GM12878 (cell line): ENCODE results near the gene HLX. TPM values are rescaled to one million over a fixed set of nuclear protein-coding genes. Genes with fewer than 3 reads are reported as not detected.

Experiments
- ATAC-seq: fragments of 200-7000 bp; cut with Tn5 transposase; 3 replicates; pipeline ENCODE4 v1.9.1; 2020; ENCODE audit warnings: mild to moderate bottlenecking, moderate library complexity
- BruUV-seq: library from RNA; stranded (reverse); fragments of 400-500 nt; replicated peaks from 2 replicates; lab custom pipeline; 2021; lab: Mats Ljungman, UMichigan
- CTCF ChIA-PET: fragments of 300-600 bp; sonication (Branson Sonifier 250); formaldehyde crosslinking; extraction: SDS; loops from one replicate; lab custom pipeline; 2021; ENCODE audit warnings: inconsistent platforms; lab: Yijun Ruan, JAX
- POLR2A ChIA-PET: fragments of 350-600 bp; formaldehyde crosslinking; extraction: SDS; loops from one replicate; lab custom pipeline; 2021; ENCODE audit warnings: inconsistent platforms; lab: Charles Lee
- RAD21 ChIA-PET: fragments of 300-600 bp; sonication (Branson Sonifier 250); formaldehyde crosslinking; loops from one replicate; lab custom pipeline; 2023; ENCODE audit warnings: antibody characterized with exemption; ENCODE audit not compliant: unreplicated experiment; lab: Charles Lee
- SMC1A ChIA-PET: fragments of 300-600 bp; sonication (Branson Sonifier 250); formaldehyde crosslinking; loops from one replicate; lab custom pipeline; 2023; ENCODE audit not compliant: unreplicated experiment, uncharacterized antibody; lab: Charles Lee
- DNase-seq: peaks from one replicate; pipeline ENCODE4 v3.0.0-alpha.2; 2011; ENCODE audit warnings: low read depth, low spot score
- FAIRE-seq: peaks from 3 replicates; lab custom pipeline; 2011; peaks lifted over from hg19 to GRCh38; lab: Jason Lieb, UNC
- H2AFZ ChIP-seq: 2 replicates; pipeline ENCODE4 v1.6.0; 2011; ENCODE audit warnings: low read depth, low read length, control low read depth; ENCODE audit not compliant: control insufficient read depth
- H3K27ac ChIP-seq: 2 replicates; pipeline ENCODE4 v1.5.1; 2011; ENCODE audit warnings: control low read depth; ENCODE audit not compliant: control insufficient read depth, insufficient read depth
- H3K27me3 ChIP-seq, 2 experiments: replicated peaks in 1 of 2; 2 replicates each; pipeline versions ENCODE4 v1.6.0 to v1.6.1; 2011; ENCODE audit warnings: low read length in 1 of 2; ENCODE audit not compliant: control insufficient read depth in 2 of 2, insufficient read depth in 2 of 2
- H3K36me3 ChIP-seq, 2 experiments: 2 replicates each; pipeline ENCODE4 v1.5.1; 2011; ENCODE audit warnings: low read length in 1 of 2; ENCODE audit not compliant: control insufficient read depth in 2 of 2, insufficient read depth in 2 of 2
- H3K4me1 ChIP-seq: 2 replicates; pipeline ENCODE4 v1.6.1; 2011; ENCODE audit warnings: mild to moderate bottlenecking, low read length, moderate library complexity, mixed read lengths; ENCODE audit not compliant: control insufficient read depth, insufficient read depth
- H3K4me2 ChIP-seq: 2 replicates; pipeline ENCODE4 v1.6.0; 2011; ENCODE audit warnings: control low read depth; ENCODE audit not compliant: control insufficient read depth, insufficient read depth
- H3K4me3 ChIP-seq: fragments of 200-600 bp; sonication (generic); 2 replicates; pipeline ENCODE4 v1.5.1; 2016
- H3K79me2 ChIP-seq: 2 replicates; pipeline ENCODE4 v1.6.0; 2011; ENCODE audit warnings: low read length; ENCODE audit not compliant: control insufficient read depth, insufficient read depth
- H3K9ac ChIP-seq: 2 replicates; pipeline ENCODE4 v1.8.0; 2011; ENCODE audit warnings: low read length, control low read depth, mixed read lengths; ENCODE audit not compliant: control insufficient read depth, insufficient read depth
- H3K9me3 ChIP-seq: replicated peaks from 3 replicates; pipeline ENCODE4 v1.5.1; 2011; ENCODE audit warnings: mild to moderate bottlenecking, low read length; ENCODE audit not compliant: control insufficient read depth, insufficient read depth
- H4K20me1 ChIP-seq: 2 replicates; pipeline ENCODE4 v1.6.0; 2011; ENCODE audit not compliant: control insufficient read depth, insufficient read depth
- CEBPZ ChIP-seq: fragments of 150-350 bp; IDR thresholded peaks from 2 replicates; pipeline ENCODE4 v1.6.1; 2016; ENCODE audit warnings: low read depth, low read length
- MLLT1 ChIP-seq: fragments of 450-650 bp; IDR thresholded peaks from 2 replicates; pipeline ENCODE4 v1.6.1; 2016; ENCODE audit warnings: mild to moderate bottlenecking
- MTA3 ChIP-seq: IDR thresholded peaks from 2 replicates; pipeline ENCODE4 v1.6.1; 2012; ENCODE audit warnings: low read length, inconsistent platforms, borderline replicate concordance
- MYB ChIP-seq: fragments of 150-350 bp; IDR thresholded peaks from 2 replicates; pipeline ENCODE4 v1.6.1; 2014; ENCODE audit warnings: mild to moderate bottlenecking, low read depth, low read length, borderline replicate concordance
- SKIL ChIP-seq: fragments of 450-650 bp; IDR thresholded peaks from 2 replicates; pipeline ENCODE4 v1.6.1; 2017; ENCODE audit warnings: mild to moderate bottlenecking, low read depth, inconsistent platforms; ENCODE audit not compliant: poor library complexity, severe bottlenecking
- SUPT20H ChIP-seq: IDR thresholded peaks from 2 replicates; pipeline ENCODE4 v1.6.1; 2011; ENCODE audit warnings: low read depth, mild to moderate bottlenecking, low read length, moderate library complexity, borderline replicate concordance; ENCODE audit not compliant: control insufficient read depth
- ZBTB4 ChIP-seq: fragments of 450-650 bp; formaldehyde crosslinking; IDR thresholded peaks from 2 replicates; pipeline ENCODE4 v1.4.0; 2022; ENCODE audit warnings: mild to moderate bottlenecking, moderate library complexity
- WGBS: methylation state at CpG from one replicate; pipeline ENCODE4 v1.1.6; 2016; ENCODE audit warnings: low lambda C conversion rate; ENCODE audit not compliant: insufficient replicate concordance, insufficient coverage; ENCODE audit errors: missing lambda C conversion rate; 5-methylcytosine and 5-hydroxymethylcytosine counted together
- in situ Hi-C: fragments of 300-500 bp; cut with MboI; formaldehyde crosslinking; loops from 9 replicates; pipeline ENCODE4 v1.14.3; 2018; ENCODE audit warnings: mixed read lengths
- intact Hi-C: fragments of 100-400 bp; cut with micrococcal nuclease; formaldehyde crosslinking; loops from one replicate; pipeline ENCODE4 v1.14.2; 2022; ENCODE audit not compliant: unreplicated experiment
- polyA plus RNA-seq, 11 experiments: library from polyadenylated mRNA; depleted of rRNA in 4 of 11; unstranded in 6 of 11; stranded (reverse) in 5 of 11; fragments of >200 nt; fragmentation: Nextera tagmentation in 4 of 11; fragmentation: Illumina TruSeq in 1 of 11; extraction: Ambion mirVana in 4 of 11; extraction: Trizol in 1 of 11; gene quantifications; 1 replicate in 1 of 11; 2 replicates in 10 of 11; pipeline versions ENCODE4 v1.2.1 to v1.2.3, GENCODE V29; 2011 to 2016; ENCODE audit warnings: inconsistent platforms in 2 of 11, missing spikeins in 2 of 11, low read depth in 1 of 11
- total RNA-seq, 4 experiments: library from RNA; depleted of rRNA in 3 of 4; stranded (reverse); fragments of >200 nt in 3 of 4; fragmentation: Illumina TruSeq in 1 of 4; extraction: Trizol in 1 of 4; gene quantifications; 2 replicates each; pipeline versions ENCODE4 v1.2.1 to v1.2.3, GENCODE V29; 2013 to 2021

Gene HLX
- total and polyA plus RNA-seq, 10 of the 15 experiments (the other 5 are each of a cell fraction or from before 2014, with no cell fraction given) = 0.11 to 2.3 (median 1.1) TPM

- no peak overlapping the region for H3K4me3 ChIP-seq
- WGBS = 35% methylated on average over 2 of the region's 2 CpGs
- H3K4me1 ChIP-seq = no peaks in the 10 kb centered on the region
- intact Hi-C loops = no loop called here
- no peaks in the 10 kb centered on the region for H3K79me2 ChIP-seq
- FAIRE-seq = no peak
- in situ Hi-C loops = no loop called here
- ChIA-PET CTCF (no interaction called here), SMC1A (no interaction called here), RAD21 (no interaction called here), POLR2A (no interaction called here)
- no peak overlapping the region for H3K27ac ChIP-seq
- no peaks in the 10 kb centered on the region for H3K9me3 ChIP-seq
- no peak overlapping the region for H3K9ac ChIP-seq
- no peak for ATAC-seq
- H4K20me1 ChIP-seq = no peaks in the 10 kb centered on the region
- H3K27me3 ChIP-seq = no peaks in the 10 kb centered on the region
- no peak overlapping the region for H3K4me2 ChIP-seq
- DNase-seq = no peak
- no TSS peak for BruUV-seq
- no peak for TF ChIP-seq MYB
- TF ChIP-seq CEBPZ = no peak
- TF ChIP-seq MLLT1 = no peak
- TF ChIP-seq MTA3 = no peak
- TF ChIP-seq SUPT20H = no peak
- no peak for TF ChIP-seq ZBTB4 (CRISPR knock-in tag)
- TF ChIP-seq SKIL = no peak
- H2AFZ ChIP-seq = no peak overlapping the region
- H3K36me3 ChIP-seq = no peaks in the 10 kb centered on the region
Observed at GRCh38 chr1:220833436-220833835, 45.8 kb upstream of the HLX start.
